GM21367 (cell line): Measurements from ENCODE around the gene LAMB1.
"Not testable (repeated sequence)": the region's sequence is repeated elsewhere in the genome, so short reads cannot be mapped to it uniquely, and the experiment has no call there.

Experiments used
- ATAC-seq: cut with Tn5 transposase; IDR thresholded peaks from one replicate; pipeline ENCODE4 v1.9.1; 2021; ENCODE audit not compliant: unreplicated experiment

The LAMB1 gene

DNA sequence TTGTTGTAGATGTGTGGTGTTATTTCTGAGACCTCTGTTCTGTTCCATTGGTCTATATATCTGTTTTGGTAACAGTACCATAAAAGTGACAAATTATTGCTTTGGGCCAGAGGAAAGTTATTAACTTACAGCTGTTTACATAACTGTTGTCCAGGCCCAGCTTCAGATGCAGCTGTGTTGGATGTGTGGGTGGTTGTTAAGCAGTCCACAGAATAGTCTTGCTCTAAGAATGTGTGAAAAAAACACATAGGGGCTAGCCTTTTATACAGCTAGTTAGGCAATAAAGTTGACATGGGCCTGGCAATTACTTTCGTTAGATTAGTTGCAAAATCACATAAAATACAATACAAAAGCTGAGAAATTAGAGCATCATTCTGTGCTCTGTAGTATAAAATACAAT, 80.1 kb downstream of the LAMB1 start:
- ATAC-seq: no peak

DNA sequence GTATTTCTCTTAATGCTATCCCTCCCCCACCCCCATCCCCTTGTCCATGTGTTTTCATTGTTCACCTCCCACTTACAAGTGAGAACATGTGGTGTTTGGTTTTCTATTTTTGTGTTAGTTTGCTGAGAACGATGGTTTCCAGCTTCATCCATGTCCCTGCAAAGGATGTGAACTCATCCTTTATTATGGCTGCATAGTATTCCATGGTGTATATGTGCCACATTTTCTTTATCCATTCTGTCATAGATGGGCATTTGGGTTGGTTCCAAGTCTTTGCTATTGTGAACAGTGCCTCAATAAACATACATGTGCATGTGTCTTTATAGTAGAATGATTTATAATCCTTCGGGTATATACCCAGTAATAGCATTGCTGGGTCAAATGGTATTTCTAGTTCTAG, 81.1 kb downstream of the LAMB1 start:
- ATAC-seq: not testable (repeated sequence)

GRCh38 chr7:107920048-107920772, 82.8 kb downstream of the LAMB1 start:
- ATAC-seq: no peak

DNA sequence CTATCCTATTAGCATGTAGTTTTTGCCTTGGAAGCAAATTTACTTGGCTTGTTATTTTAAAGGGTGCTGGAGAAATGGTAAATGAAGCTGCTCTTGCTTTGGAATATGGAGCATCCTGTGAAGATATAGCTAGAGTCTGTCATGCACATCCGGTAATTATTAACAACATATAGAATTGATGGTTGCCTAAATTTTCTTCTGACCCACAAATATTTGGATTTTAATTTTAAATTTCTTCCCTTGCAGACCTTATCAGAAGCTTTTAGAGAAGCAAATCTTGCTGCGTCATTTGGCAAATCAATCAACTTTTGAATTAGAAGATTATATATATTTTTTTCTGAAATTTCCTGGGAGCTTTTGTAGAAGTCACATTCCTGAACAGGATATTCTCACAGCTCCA, 84.0 kb downstream of the LAMB1 start:
- ATAC-seq: no peak

DNA sequence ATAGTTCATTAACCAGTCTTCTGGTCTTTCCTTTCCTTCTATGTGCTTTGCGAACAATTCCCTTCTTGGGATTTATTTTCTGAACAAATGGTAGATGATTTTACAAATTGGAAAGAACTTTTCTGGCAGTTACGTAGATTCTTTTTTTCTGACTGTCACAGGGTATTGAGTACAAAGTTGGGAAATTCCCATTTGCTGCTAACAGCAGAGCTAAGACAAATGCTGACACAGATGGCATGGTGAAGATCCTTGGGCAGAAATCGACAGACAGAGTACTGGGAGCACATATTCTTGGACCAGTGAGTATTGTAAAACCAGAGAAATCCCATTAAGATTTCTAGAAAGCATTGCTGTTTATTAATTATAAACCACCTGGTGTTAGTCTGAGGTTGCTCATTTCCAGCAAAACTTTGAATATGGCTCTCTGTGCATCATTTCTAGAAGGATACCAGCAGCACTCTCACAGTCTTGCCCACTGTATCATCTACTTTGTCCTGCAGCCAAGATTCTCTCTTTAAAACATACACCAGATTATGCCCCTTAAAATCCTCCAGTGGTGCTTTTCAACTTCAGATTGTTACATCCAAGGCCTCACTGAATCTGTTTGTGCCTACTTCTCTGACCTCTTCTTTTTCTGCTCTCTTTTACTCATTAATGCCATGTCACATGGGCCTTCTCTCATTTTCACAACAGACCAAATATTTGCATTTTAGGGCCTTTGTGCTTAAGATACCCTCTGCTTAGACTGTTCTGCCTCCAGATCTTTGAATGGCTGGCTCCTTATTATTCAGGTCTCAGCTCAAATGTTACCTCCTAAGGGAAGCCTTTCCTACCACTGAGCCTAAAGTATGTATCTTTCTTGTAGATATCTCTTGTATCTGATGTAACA, 85.0 kb downstream of the LAMB1 start:
- peak; percentile 82 for ATAC-seq

- ATAC-seq: no peak
Measured at GRCh38 chr7:107915541-107915940, 87.4 kb downstream of the LAMB1 start.

GRCh38 chr7:107914831-107915230, 88.1 kb downstream of the LAMB1 start:
- ATAC-seq: no peak

DNA sequence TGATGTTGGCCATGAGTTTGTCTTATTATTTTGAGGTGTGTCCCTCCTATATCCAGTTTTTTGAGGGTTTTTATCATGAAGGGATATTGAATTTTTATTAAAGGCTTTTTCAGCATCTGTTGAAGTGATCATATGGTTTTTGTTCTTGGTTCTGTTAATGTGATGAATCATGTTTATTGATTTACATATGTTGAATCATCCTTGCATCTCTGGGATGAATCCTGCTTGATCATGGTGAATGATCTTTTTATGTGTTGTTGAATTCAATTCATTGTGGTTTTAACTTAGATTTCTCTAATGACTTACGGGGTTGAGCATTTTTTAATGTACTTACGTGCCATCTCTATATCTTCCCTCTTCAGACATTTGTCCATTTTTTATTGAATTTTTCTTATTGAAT, 89.1 kb downstream of the LAMB1 start:
- ATAC-seq: no peak

- no peak for ATAC-seq
Measured at GRCh38 chr7:107911981-107912380, 91.0 kb downstream of the LAMB1 start.

DNA sequence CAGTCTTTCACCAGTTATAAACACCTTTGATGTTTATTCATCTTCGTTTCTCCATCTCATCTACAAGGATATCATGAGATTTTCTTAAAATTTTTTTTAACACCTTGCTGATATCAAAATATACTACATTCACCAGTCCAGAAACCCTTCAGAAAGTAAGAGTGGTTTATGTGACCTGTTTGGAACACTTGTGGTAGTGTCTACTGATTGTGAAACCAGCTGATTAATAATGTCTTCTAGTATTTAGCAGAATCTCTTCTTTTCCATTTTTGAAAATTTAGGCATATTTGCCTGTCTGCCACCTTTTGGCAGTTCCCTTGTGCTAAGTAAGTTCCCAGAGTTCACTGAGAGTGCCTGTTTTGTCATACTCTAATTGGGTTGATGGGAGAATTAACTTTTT, 93.5 kb downstream of the LAMB1 start:
- ATAC-seq: no peak

DNA sequence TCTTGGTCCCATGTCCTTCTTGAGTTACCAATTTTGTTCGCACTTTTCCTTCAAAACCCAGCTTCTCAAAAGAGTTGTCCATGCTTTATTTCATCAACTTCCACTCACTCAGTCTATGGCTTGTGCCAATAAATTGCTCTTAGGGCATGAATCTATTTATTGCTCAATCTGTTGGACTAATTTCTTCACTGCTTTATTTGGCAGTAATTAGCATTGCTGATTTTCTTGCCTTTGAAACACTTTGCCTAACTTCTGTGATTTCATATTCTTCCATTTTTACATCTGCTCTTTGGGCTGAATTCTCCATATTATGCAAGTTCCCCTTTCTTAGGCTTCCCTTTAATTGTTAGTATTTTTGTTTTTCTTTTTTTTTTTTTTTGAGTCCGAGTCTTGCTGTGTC, 95.2 kb downstream of the LAMB1 start:
- no peak for ATAC-seq

DNA sequence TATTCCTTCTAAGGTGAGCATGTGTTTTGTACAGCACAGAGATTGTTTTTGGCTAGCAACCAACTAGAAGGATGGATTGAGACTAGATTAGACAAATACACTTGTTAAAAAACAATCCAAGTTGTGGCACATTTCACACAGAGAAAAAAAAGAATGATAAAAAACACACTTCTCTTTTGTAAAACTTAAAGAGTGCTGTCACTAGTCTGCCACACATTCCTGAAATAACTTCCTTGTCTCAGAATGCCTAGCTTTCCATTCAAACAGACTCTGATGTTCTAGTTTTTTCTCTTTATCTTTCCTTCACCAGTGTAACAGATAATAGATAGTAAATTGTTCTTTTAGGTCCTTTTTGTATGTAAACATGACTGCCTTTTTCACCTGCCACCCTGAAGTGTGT, 100.6 kb downstream of the LAMB1 start:
- ATAC-seq: no peak

- no peak for ATAC-seq
Measured at GRCh38 chr7:107900496-107901015, 102.4 kb downstream of the LAMB1 start.

DNA sequence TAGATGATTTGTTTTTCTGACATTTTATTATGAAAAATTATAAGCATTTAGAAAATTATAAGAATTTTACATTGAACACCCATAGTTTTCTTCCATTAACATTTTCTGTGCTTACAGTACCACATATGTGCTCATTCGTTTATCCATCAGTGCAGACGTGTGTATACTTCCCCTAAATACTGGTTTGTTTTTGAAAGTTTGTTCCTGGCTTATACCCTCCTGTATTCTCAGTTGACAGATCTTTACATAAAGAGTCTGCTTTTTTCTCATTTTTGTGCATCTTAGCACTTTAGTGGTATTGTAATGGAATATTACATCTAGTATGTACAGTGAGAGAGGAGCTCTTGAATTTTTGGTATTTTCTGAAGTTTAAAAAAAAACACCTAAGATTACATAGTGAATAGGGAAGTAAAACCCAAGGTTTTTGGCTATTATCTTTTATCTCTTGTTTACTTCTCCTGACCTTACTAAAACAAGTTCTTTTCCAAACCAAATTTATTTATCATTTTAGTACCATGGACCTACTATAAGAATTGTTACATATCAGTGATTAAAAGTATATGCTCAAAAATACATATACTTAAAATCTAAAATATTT, 103.9 kb downstream of the LAMB1 start:
- no peak for ATAC-seq

GRCh38 chr7:107892367-107892741, 110.6 kb downstream of the LAMB1 start:
- not testable (repeated sequence) for ATAC-seq

GRCh38 chr7:107891636-107892366, 111.2 kb downstream of the LAMB1 start:
- peak; percentile 11 for ATAC-seq

- ATAC-seq: peak; percentile 99
Measured at GRCh38 chr7:107890962-107891635, 111.9 kb downstream of the LAMB1 start, which contains the start of gene DLD. Gene DLD (plus strand): TSS chr7:107891183. CDS start chr7:107891251, 68 bp downstream.

DNA sequence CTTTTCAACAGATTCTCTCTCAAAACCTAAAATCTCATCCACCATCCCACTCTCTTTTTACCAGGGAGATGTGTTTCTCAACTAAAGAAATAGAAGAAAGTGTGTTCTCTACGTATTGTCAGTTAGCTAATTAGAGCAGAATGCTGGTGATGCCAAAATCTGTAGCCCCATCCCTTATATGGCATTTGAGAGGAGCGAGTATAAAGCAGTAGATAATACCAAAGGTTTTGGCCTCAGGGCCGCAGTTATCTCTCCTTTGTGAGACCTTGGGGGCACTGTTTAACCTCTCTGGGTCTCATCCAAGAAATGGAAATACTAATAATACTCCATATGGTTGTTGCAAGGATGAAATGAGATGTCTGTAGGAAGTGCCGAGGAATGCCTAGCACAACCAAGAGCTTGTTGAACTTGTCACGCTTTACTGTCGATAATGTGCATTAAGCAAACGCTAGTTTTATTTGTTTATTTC, 112.4 kb downstream of the LAMB1 start:
- ATAC-seq: no peak

GRCh38 chr7:107889992-107890391, 113.0 kb downstream of the LAMB1 start:
- no peak for ATAC-seq

- not testable (repeated sequence) for ATAC-seq
Measured at GRCh38 chr7:107887827-107888226, 115.1 kb downstream of the LAMB1 start.
